GM19467 (cell line): ENCODE data around the gene TOP3A.

Experiments used
- ATAC-seq: cut with Tn5 transposase; IDR thresholded peaks from one replicate; pipeline ENCODE4 v1.9.1; 2021; ENCODE audit warnings: mild to moderate bottlenecking, moderate library complexity; ENCODE audit not compliant: unreplicated experiment

TOP3A gene

GRCh38 chr17:18253947-18254821 is 60.6 kb downstream of the TOP3A start:
- no peak for ATAC-seq

DNA sequence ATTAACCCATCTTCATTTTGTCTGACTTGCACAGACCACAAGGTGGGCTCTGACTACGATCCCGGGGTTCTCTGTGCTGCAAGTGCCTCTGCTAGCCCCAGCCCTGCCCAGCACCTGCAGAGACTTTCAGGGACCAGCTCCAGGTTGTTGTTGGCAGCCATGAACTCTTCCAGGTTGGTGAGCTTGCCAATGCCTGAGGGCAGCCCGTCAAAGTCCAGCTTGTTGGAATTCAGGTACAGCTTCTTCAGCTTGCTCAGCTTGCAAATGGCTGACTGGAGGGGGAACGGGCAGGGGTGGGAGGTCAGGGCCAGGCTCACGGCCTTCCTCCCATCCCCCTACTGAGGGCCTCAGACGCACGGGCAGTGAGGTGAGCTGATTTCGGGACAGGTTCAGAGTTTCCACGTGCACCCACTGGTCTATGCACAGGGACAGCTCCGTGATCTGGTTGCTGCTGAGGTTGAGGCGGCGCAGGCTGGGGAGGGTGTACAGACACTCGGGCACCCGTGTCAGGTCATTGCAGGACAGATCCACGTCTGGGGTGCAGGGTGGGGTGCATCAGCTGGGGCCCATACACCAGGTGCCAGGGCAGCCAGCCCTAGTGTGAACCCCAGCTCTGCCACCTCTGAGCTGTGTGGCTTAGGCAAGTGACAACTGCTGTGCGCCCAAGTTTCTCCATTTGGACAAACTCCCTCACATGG is 61.5 kb downstream of the TOP3A start:
- ATAC-seq = no peak

DNA sequence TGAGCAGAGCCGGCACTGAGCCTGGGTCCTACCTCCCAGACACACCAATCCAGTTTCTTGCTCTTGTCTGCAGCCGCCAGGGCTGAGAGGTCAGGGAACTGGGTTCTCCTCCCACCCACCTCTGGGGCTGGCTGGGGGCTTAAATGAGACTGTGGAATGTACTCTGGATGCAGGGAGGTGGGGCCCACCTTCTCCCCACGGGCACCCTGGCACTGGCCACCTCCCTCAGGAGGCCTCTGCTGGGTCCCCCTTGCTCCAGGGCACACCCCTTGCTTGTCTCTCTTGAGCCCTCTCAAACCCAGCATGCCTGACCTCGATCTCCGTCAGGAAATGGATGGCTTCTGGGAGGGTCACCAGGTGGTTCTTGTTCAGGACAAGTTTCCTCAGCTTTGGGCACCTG is 62.6 kb downstream of the TOP3A start:
- ATAC-seq = no peak

DNA sequence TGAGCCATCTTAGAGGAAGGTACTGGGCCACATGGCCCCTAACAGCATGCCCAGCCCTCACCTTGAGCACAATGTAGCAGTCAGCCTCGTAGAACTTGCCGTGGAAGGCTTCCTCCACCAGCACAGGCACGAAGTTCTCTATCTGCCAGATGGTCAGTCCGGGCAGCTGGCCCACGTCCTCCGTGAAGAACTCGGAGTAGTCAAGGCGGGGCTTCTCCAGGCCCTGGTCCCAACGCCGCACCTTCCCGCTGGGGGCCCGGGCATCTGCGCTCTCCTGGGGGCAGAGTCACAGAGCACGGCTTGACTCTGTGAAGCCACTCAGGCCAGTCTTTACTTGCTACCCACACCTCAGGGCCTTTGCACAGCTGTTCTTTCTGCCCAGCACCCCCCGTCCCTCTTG is 63.6 kb downstream of the TOP3A start:
- ATAC-seq = no peak

DNA sequence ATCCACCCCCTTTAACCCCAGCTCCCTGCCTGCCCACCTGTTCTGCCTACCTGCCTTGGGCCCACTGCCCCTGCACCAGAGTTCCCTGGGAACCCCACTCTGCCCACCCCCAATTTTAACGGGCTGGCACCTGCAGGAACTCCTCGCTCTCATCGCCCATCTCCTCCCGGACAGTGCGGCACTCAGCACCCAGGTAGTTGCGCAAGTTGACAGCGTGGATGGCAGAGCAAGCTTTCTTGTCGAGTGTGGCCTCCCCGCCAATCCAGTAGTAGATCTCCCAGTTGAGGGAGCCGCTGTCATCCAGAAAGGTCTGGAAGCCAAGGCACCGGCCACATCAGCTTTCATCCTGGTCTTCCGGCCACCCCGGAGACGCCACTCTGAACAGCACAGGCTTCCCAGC is 64.1 kb downstream of the TOP3A start:
- ATAC-seq = no peak

DNA sequence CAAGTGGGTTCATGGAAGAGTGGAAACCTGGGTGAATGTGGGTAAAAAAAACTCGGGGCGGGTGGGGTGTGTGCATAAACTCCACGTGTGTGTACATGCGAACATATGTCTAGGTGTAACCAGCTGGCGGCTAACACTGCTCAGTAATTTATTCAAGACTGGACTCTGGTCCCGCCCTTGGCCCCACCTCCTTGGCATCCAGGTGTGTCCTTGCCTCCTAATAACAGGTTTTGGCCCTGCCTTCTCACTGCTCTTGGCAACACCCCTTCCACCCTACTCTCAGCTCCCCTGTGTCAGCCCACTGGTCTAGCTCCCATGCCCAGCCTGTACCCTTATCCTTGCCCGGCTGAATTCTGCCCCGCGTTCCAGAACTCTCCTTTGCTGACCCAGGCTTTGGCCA is 64.5 kb downstream of the TOP3A start:
- ATAC-seq = no peak

GRCh38 chr17:18248811-18249210 is 66.0 kb downstream of the TOP3A start:
- ATAC-seq = no peak

- ATAC-seq = no peak
Measured at GRCh38 chr17:18248300-18248731, 66.5 kb downstream of the TOP3A start.

DNA sequence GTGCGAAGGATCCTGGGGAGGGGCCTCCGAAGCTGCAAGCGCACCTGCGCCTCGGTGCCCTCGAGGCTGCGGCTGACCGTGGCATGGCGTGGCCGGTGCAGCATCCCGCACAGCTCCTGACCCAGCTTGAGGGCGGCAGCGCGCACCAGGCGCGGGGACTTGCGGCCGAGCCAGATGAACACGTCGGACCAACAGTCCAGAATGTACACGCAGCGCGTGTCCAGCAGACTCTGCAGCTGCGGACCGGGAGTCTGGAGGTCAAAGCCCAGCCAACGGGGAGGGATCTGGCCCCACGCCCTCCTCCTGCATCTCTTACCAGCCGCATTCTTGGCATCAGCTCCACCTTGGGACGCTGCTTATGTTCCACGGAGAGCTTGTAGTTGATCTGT is 67.2 kb downstream of the TOP3A start:
- ATAC-seq = no peak

DNA sequence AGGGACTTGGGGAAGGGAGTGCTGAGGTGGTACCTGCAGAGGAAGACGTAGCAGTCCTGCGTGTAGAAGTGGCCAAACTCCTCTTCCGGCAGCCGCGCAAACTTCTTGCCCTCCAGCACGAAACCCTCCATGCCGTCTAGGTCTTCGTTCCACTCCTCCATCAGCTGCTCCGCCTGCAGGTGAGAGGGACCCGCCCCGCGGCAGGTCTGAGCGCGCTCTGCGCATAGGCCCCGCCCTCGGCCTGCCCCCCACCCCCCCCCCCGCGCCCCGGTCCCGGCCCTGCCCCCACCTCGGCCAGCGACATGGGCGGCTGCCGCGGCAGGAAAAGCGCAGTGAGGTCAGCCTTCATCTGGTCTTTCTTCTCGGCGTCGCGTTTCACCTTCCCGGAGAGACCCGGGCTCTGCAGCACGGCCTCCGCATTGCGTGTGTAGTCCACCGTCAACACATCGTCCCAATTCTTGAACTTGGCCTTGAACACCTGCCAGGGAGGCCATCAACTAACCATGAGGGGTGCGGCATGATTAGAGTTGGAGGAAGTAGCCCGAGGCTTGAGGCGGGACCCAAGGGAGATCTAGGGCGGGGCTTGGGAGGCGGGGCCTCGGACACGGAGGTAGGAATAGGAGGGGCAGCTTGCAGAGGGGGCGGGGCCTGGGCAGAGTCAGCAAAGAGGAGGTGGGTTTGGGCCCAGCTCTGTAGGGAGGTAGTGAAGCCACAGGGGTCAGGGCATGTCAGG is 67.7 kb downstream of the TOP3A start:
- no peak for ATAC-seq

GRCh38 chr17:18246109-18246725 is 68.6 kb downstream of the TOP3A start:
- ATAC-seq = no peak

- ATAC-seq = no peak
Measured at GRCh38 chr17:18245038-18245776, 69.6 kb downstream of the TOP3A start.

GRCh38 chr17:18241229-18241871 is 73.4 kb downstream of the TOP3A start:
- no peak for ATAC-seq

DNA sequence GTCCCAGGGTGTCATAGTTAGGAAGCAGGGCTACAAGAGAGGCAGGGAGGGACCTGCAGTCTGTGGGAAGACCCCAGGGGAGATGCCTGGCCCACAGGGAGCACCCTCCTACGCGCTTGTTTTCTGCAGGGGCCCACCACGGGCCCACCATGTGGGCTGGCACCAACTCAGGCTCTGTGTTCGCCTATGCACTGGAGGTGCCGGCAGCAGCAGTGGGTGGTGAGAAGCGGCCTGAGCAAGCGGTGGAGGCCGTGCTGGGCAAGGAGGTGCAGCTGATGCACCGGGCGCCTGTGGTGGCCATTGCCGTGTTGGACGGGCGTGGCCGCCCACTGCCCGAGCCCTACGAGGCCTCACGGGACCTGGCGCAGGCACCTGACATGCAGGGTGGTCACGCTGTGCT is 74.3 kb downstream of the TOP3A start:
- no peak for ATAC-seq

DNA sequence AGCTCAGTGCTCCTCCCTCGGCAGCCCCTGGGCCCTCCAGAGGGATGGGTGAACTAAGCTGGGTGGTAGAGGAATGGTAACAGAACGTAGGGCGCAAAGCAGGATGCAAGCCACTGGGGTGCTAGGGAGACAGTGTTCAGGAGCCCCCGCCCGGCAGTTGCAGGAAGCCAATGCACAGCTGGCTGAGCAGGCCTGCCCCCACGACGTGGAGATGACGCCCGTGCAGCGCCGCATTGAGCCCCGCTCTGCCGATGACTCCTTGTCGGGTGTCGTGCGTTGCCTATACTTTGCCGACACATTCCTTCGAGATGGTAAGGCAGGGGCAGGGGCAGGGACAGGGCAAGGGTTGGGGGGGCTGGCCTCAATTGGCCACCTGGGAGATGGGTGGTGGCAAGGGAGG is 76.5 kb downstream of the TOP3A start:
- no peak for ATAC-seq

GRCh38 chr17:18237461-18237860 is 77.3 kb downstream of the TOP3A start:
- no peak for ATAC-seq

GRCh38 chr17:18236494-18236893 is 78.3 kb downstream of the TOP3A start:
- ATAC-seq = no peak

DNA sequence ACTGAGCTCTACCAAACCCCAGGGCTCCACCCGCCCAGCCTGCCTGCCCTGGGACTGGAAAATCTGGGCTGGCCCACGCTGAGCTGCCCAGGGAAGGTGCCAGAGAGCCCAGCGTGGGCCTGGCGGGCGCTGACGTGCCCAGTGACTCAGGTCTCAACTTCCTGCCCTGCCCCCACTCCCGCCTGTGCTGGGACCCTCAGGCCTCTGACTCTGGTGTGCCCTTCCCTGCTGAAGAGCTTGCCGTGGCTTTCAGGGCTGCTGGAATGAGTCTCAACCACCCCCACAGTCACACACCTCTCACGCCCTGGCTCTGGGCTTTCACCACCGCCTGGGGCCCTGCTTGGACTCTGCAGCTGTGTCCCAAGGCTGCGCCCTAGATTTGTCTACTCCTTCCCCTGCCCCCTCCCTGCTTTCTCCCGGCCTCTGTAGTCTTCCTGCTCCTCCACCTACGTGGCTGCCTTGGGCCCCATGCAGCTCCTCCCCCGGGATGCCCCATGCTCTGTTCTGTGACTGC is 79.0 kb downstream of the TOP3A start:
- ATAC-seq = no peak

GRCh38 chr17:18234853-18235380 is 79.9 kb downstream of the TOP3A start:
- ATAC-seq = no peak
